ENCODE data around the gene STAT5B. TPM values are rescaled to one million over a fixed set of nuclear protein-coding genes. Genes with fewer than 3 reads are reported as not detected.

The STAT5B gene
- total and polyA plus RNA-seq, 2 of the 8 experiments (the other 6 are each of a cell fraction or from before 2014, with no cell fraction given), result 35.3 to 52.6 TPM

GRCh38 chr17:42174126-42174783 lies 101.9 kb downstream of the STAT5B start:
- H2BK20ac ChIP-seq (ENCODE audit: low read length), result no peak overlapping the region
- peaks cover 0 to 1% of the 10 kb centered on the region in 2 experiments for H4K20me1 ChIP-seq (replicated peaks in 1 of 2; ENCODE audit: control insufficient read depth in 1 of 2, insufficient read depth in 2 of 2, low read length in 2 of 2)
- no peak overlapping the region for H3K27ac ChIP-seq (ENCODE audit: low read depth, low read length)
- H3K23ac ChIP-seq (ENCODE audit: insufficient read length), result no peak overlapping the region
- H3K9me3 ChIP-seq (ENCODE audit: insufficient read depth in 2 of 2, low read depth in 1 of 2, low read length in 1 of 2), result no peaks in the 10 kb centered on the region
- H3K4me3 ChIP-seq (ENCODE audit: extremely low read depth in 1 of 4, insufficient read depth in 2 of 4, low read depth in 3 of 4, low read length in 4 of 4), result no peak overlapping the region
- no peak overlapping the region for H3K56ac ChIP-seq (replicated peaks; ENCODE audit: insufficient read length, low read depth, low read length)
- 96% methylated on average over 12 of the region's 14 CpGs; no CpG with 5 or more reads in 1 of the 2 experiments for WGBS, 2 experiments (ENCODE audit: extremely low coverage in 1 of 2, insufficient coverage in 1 of 2, insufficient read length in 1 of 2, insufficient replicate concordance in 2 of 2, low coverage in 1 of 2, low lambda C conversion rate in 2 of 2, missing lambda C conversion rate in 1 of 2)
- no peak overlapping the region for H2BK12ac ChIP-seq (ENCODE audit: low read depth, low read length)
- no peak overlapping the region for H2AK5ac ChIP-seq (ENCODE audit: low read depth, low read length)
- H3K4ac ChIP-seq (replicated peaks; ENCODE audit: insufficient read length, low read depth, low read length), result no peak overlapping the region
- no peaks in the 10 kb centered on the region for H3K23me2 ChIP-seq (ENCODE audit: low read depth, low read length)
- H4K8ac ChIP-seq (ENCODE audit: extremely low read depth, insufficient read depth, low read length), result no peak overlapping the region
- FAIRE-seq (no peak), DNase-seq (ENCODE audit: low read depth in 1 of 2, low spot score in 2 of 2) (no peak)
- CTCF ChIA-PET (ENCODE audit: partially characterized antibody), result interaction anchor here (1.1 to 3.5 kb wide), 4 partner anchors 9 to 16 kb away, joined by 3 to 13 read pairs (median 4); partner anchors contain the start of gene HCRT
- no peaks in the 10 kb centered on the region for H3K4me1 ChIP-seq (replicated peaks in 1 of 4; ENCODE audit: control insufficient read depth in 3 of 4, insufficient read depth in 4 of 4, low read length in 3 of 4)
- H3K79me1 ChIP-seq (ENCODE audit: low read depth, low read length), result no peaks in the 10 kb centered on the region
- H3K27me3 ChIP-seq (replicated peaks in 1 of 4; ENCODE audit: control insufficient read depth in 3 of 4, extremely low read depth in 1 of 4, insufficient read depth in 3 of 4, low read length in 3 of 4), result 0 out of 7 replicates have a peak, but pooled peaks cover 0 to 2% (median 0%) of the 10 kb centered on the region in 4 experiments
- H4K91ac ChIP-seq (replicated peaks; ENCODE audit: insufficient read length, low read length), result no peak overlapping the region
- H2AFZ ChIP-seq (ENCODE audit: low read length), result no peak overlapping the region
- H3K14ac ChIP-seq (ENCODE audit: insufficient read length), result no peak overlapping the region
- POLR2A ChIA-PET (ENCODE audit: partially characterized antibody), result no interaction called here
- H3K18ac ChIP-seq (ENCODE audit: extremely low read depth, low read length), result no peak overlapping the region
- no peak overlapping the region for H3K4me2 ChIP-seq (ENCODE audit: insufficient read depth in 1 of 2, low read depth in 2 of 2, low read length in 2 of 2)
- no peak overlapping the region for H2BK5ac ChIP-seq (ENCODE audit: low read depth, low read length)
- H4K5ac ChIP-seq (ENCODE audit: insufficient read length, low read depth, low read length), result no peak overlapping the region
- H2BK120ac ChIP-seq (replicated peaks; ENCODE audit: low read depth, low read length), result no peak overlapping the region
- no peaks in the 10 kb centered on the region for H3K79me2 ChIP-seq (ENCODE audit: control insufficient read depth in 1 of 2, insufficient read depth in 2 of 2, low read length in 2 of 2)
- no peak overlapping the region for H2BK15ac ChIP-seq (ENCODE audit: low read length)
- H3K9ac ChIP-seq (replicated peaks in 1 of 4; ENCODE audit: extremely low read depth in 1 of 4, low read depth in 3 of 4, low read length in 3 of 4), result no peak overlapping the region
- H3K36me3 ChIP-seq (ENCODE audit: control insufficient read depth in 2 of 4, insufficient read depth in 4 of 4, low read length in 3 of 4), result no peaks in the 10 kb centered on the region
- TF ChIP-seq JUN (IDR thresholded peaks at IDR 0.05; ENCODE audit: low read depth, low read length) (no peak), EGR1 (IDR thresholded peaks at IDR 0.05; ENCODE audit: borderline replicate concordance, low read depth, low read length) (no peak), USF2 (IDR thresholded peaks at IDR 0.05; ENCODE audit: low read length) (no peak), SIRT6 (IDR thresholded peaks at IDR 0.05; ENCODE audit: low read length) (no peak), POLR2AphosphoS5 (IDR thresholded peaks at IDR 0.05; ENCODE audit: low read depth, low read length) (no peak), KDM4A (IDR thresholded peaks at IDR 0.05; ENCODE audit: low read depth, low read length, severe bottlenecking) (no peak), CBX5 (IDR thresholded peaks at IDR 0.05; ENCODE audit: low read depth, low read length) (no peak), YY1 (IDR thresholded peaks at IDR 0.05; ENCODE audit: low read depth, low read length) (no peak), SP2 (IDR thresholded peaks at IDR 0.05; ENCODE audit: low read length) (no peak), RNF2 (IDR thresholded peaks at IDR 0.05; ENCODE audit: borderline replicate concordance, low read depth, low read length, missing control alignments, poor library complexity, severe bottlenecking) (no peak), CHD2 (IDR thresholded peaks at IDR 0.05; ENCODE audit: low read length) (no peak), CHD1 (IDR thresholded peaks at IDR 0.05; ENCODE audit: low read depth, low read length) (no peak)
- TF ChIP-seq, protein P1, sequence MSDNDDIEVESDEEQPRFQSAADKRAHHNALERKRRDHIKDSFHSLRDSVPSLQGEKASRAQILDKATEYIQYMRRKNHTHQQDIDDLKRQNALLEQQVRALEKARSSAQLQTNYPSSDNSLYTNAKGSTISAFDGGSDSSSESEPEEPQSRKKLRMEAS (IDR thresholded peaks at IDR 0.05), result no peak

All from H1 (cell line).